Esophagus squamous epithelium (tissue), 4 donors: ENCODE measurements around the gene WNT5A.

Experiments
- POLR2A ChIP-seq, 4 donors: fragments of 450-650 bp; IDR thresholded peaks; one replicate each; pipeline ENCODE4 v1.6.1; 2017; ENCODE audit warnings: antibody characterized with exemption in 4 of 4, mild to moderate bottlenecking in 4 of 4, moderate library complexity in 3 of 4
- TF ChIP-seq, protein P1 (sequence below), 6 experiments: fragments of 450-650 bp in 4 of 6; fragments of 200-600 bp in 2 of 6; sonication (generic) in 2 of 6; IDR thresholded peaks; one replicate each; pipeline ENCODE4 v1.5.1; 2016 to 2019; ENCODE audit warnings: antibody characterized with exemption in 6 of 6, mild to moderate bottlenecking in 4 of 6, moderate library complexity in 4 of 6

DNA sequence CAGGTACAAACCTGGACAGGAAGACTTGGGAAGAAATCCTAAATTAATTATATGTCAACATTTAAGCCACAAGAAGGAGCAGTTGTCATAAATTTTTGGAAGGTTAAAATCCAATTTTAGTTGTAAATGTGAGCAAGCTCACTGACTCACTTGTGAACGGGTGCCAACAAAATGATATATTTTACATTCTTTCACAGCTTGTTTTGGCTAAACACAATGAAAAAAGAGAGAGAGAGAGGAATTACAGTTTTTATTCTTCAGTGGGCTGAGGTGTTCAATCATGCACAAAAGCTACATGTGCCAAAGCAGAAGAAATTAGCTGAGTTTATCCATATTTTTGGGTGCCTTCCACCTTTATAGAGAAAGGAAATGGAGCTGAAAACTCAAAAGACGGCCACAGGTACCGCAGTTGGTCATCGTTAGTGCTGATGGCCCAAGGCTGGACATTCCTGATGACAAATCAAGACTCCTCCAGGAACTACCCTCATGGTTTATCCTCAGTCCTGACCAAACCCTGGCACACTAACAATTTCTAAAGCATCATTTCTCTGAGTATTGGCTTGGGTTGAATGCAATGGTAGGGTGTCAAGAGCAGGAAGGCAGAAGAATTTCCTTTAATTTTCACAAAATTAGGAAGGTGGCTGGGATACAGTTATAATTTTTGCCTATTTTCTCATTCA, 37.6 kb upstream of the WNT5A start:
- TF ChIP-seq, protein P1, sequence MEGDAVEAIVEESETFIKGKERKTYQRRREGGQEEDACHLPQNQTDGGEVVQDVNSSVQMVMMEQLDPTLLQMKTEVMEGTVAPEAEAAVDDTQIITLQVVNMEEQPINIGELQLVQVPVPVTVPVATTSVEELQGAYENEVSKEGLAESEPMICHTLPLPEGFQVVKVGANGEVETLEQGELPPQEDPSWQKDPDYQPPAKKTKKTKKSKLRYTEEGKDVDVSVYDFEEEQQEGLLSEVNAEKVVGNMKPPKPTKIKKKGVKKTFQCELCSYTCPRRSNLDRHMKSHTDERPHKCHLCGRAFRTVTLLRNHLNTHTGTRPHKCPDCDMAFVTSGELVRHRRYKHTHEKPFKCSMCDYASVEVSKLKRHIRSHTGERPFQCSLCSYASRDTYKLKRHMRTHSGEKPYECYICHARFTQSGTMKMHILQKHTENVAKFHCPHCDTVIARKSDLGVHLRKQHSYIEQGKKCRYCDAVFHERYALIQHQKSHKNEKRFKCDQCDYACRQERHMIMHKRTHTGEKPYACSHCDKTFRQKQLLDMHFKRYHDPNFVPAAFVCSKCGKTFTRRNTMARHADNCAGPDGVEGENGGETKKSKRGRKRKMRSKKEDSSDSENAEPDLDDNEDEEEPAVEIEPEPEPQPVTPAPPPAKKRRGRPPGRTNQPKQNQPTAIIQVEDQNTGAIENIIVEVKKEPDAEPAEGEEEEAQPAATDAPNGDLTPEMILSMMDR (IDR thresholded peaks at IDR 0.05): no peak
- no peak for TF ChIP-seq POLR2A (IDR thresholded peaks at IDR 0.05)
